K562 (cell line): ENCODE measurements around the gene NT5E. TPM values are rescaled to one million over a fixed set of nuclear protein-coding genes. Genes with fewer than 3 reads are reported as not detected.

Experiments
- ATAC-seq: fragments of 200-7000 bp; cut with Tn5 transposase; 3 replicates; pipeline ENCODE4 v1.9.1; 2020; ENCODE audit warnings: moderate library complexity
- BruUV-seq: library from RNA; stranded (reverse); fragments of 400-500 nt; replicated peaks from 2 replicates; lab custom pipeline; 2021; lab: Mats Ljungman, UMichigan
- CTCF ChIA-PET: fragments of 300-600 bp; formaldehyde crosslinking; extraction: SDS; loops from one replicate; lab custom pipeline; 2021; ENCODE audit warnings: low intra/inter-chr PET ratio; lab: Yijun Ruan, JAX
- POLR2A ChIA-PET: fragments of 300-600, 350-650 bp; sonication (Branson Sonifier 250); formaldehyde crosslinking; extraction: SDS; loops from one replicate; lab custom pipeline; 2021; ENCODE audit warnings: antibody characterized with exemption, inconsistent platforms; lab: Yijun Ruan, JAX
- DNase-seq, 4 experiments: peaks; one replicate each; pipeline versions ENCODE4 v3.0.0 to v3.0.0-alpha.2; 2011 to 2018; ENCODE audit warnings: low spot score in 3 of 4, mixed read lengths in 3 of 4; ENCODE audit errors: extremely low read depth in 1 of 4
- FAIRE-seq: peaks from 2 replicates; lab custom pipeline; 2011; peaks lifted over from hg19 to GRCh38; lab: Jason Lieb, UNC
- H2AFZ ChIP-seq: 2 replicates; pipeline ENCODE4 v1.6.0; 2011; ENCODE audit warnings: low read depth, low read length, control low read depth, inconsistent platforms
- H3K27ac ChIP-seq: fragments of 200-600 bp; 3 replicates; pipeline ENCODE4 v1.8.0; 2011; ENCODE audit warnings: low read depth, mild to moderate bottlenecking, control low read depth, inconsistent platforms, low read length, moderate library complexity, mixed read lengths; ENCODE audit errors: extremely low read depth
- H3K27me3 ChIP-seq, 2 experiments: fragments of 300-600 bp in 1 of 2; 2 replicates in 1 of 2; 3 replicates in 1 of 2; pipeline versions ENCODE4 v1.6.0 to v1.8.0; 2011; ENCODE audit warnings: inconsistent platforms in 2 of 2, low read length in 2 of 2, mild to moderate bottlenecking in 1 of 2, mixed read lengths in 1 of 2, moderate library complexity in 1 of 2; ENCODE audit not compliant: control insufficient read depth in 2 of 2, insufficient read depth in 2 of 2
- H3K36me3 ChIP-seq: fragments of 300-600 bp; 3 replicates; pipeline ENCODE4 v1.8.0; 2011; ENCODE audit warnings: mild to moderate bottlenecking, low read length, inconsistent platforms; ENCODE audit not compliant: control insufficient read depth, insufficient read depth
- H3K4me1 ChIP-seq, 2 experiments: fragments of 200-600 bp in 1 of 2; replicated peaks in 1 of 2; 2 replicates in 1 of 2; 3 replicates in 1 of 2; pipeline versions ENCODE4 v1.5.1 to v1.8.0; 2011; ENCODE audit warnings: inconsistent platforms in 2 of 2, low read length in 2 of 2, mild to moderate bottlenecking in 1 of 2, mixed read lengths in 1 of 2, moderate library complexity in 1 of 2; ENCODE audit not compliant: control insufficient read depth in 2 of 2, insufficient read depth in 2 of 2
- H3K4me2 ChIP-seq: 2 replicates; pipeline ENCODE4 v1.6.1; 2011; ENCODE audit warnings: low read length, control low read depth, inconsistent platforms, mixed read lengths; ENCODE audit not compliant: insufficient read depth
- H3K4me3 ChIP-seq: fragments of 200-600 bp; sonication (generic), shearing (Covaris generic); 2 replicates; pipeline ENCODE4 v1.5.1; 2016; ENCODE audit warnings: control low read depth, inconsistent platforms
- H3K79me2 ChIP-seq: fragments of 200-600 bp; 3 replicates; pipeline ENCODE4 v1.8.0; 2011; ENCODE audit warnings: low read length, inconsistent platforms; ENCODE audit not compliant: control insufficient read depth, insufficient read depth
- H3K9ac ChIP-seq, 2 experiments: 2 replicates each; pipeline versions ENCODE4 v1.6.0 to v1.6.1; 2011; ENCODE audit warnings: low read depth in 2 of 2, low read length in 2 of 2, control low read depth in 1 of 2, inconsistent platforms in 1 of 2, mild to moderate bottlenecking in 1 of 2, mixed read lengths in 1 of 2; ENCODE audit not compliant: insufficient read depth in 1 of 2
- H3K9me1 ChIP-seq: one replicate; pipeline ENCODE4 v1.6.0; 2011; ENCODE audit warnings: inconsistent platforms, mild to moderate bottlenecking, low read length, moderate library complexity; ENCODE audit not compliant: control insufficient read depth, insufficient read depth
- H3K9me3 ChIP-seq: replicated peaks from 2 replicates; pipeline ENCODE4 v1.5.1; 2011; ENCODE audit warnings: low read depth, low read length, inconsistent platforms; ENCODE audit not compliant: control insufficient read depth, insufficient read depth
- H4K20me1 ChIP-seq: replicated peaks from 2 replicates; pipeline ENCODE4 v1.6.1; 2011; ENCODE audit warnings: low read length, inconsistent platforms, mixed read lengths; ENCODE audit not compliant: control insufficient read depth, insufficient read depth
- BRD9 ChIP-seq: fragments of 450-650 bp; IDR thresholded peaks from 2 replicates; pipeline ENCODE4 v1.6.1; 2018; ENCODE audit warnings: low read depth; ENCODE audit not compliant: partially characterized antibody
- DIDO1 ChIP-seq: fragments of 450-650 bp; IDR thresholded peaks from 2 replicates; pipeline ENCODE4 v1.6.1; 2016; ENCODE audit warnings: low read depth, missing biosample characterization, missing genetic modification characterization
- FOXA3 ChIP-seq, 2 experiments: fragments of 450-650 bp in 1 of 2; sonication (generic) in 1 of 2; formaldehyde crosslinking; IDR thresholded peaks in 1 of 2; conservative IDR thresholded peaks in 1 of 2; 2 replicates each; pipeline versions ENCODE4 v1.4.0 to v1.8.0; 2020 to 2022; ENCODE audit warnings: mild to moderate bottlenecking in 2 of 2, missing genetic modification reagents in 1 of 2
- GABPA ChIP-seq: fragments of 200-800 bp; sonication (Bioruptor generic); conservative IDR thresholded peaks from 2 replicates; pipeline ENCODE4 v1.6.1; 2016; ENCODE audit warnings: low read depth, missing genetic modification characterization, missing compliant biosample characterization
- JUN ChIP-seq, 2 experiments: sonication (generic) in 1 of 2; formaldehyde crosslinking in 1 of 2; IDR thresholded peaks; 2 replicates each; pipeline versions ENCODE4 v1.6.1 to v1.8.0; 2012 to 2022; ENCODE audit warnings: borderline replicate concordance in 2 of 2, mild to moderate bottlenecking in 2 of 2, improper control_type of control experiment in 1 of 2, low read depth in 1 of 2, low read length in 1 of 2, missing genetic modification reagents in 1 of 2
- KAT7 ChIP-seq: sonication (generic); formaldehyde crosslinking; IDR thresholded peaks from 2 replicates; pipeline ENCODE4 v1.8.0; 2022; ENCODE audit warnings: missing genetic modification reagents, mild to moderate bottlenecking, borderline replicate concordance
- NR2F6 ChIP-seq: fragments of 450-650 bp; formaldehyde crosslinking; IDR thresholded peaks from 2 replicates; pipeline ENCODE4 v1.4.0; 2020; ENCODE audit warnings: mild to moderate bottlenecking
- TAF1 ChIP-seq: IDR thresholded peaks from 2 replicates; pipeline ENCODE4 v1.6.1; 2011; ENCODE audit warnings: mild to moderate bottlenecking, low read length, moderate library complexity; ENCODE audit not compliant: insufficient read depth, control insufficient read depth, severe bottlenecking; ENCODE audit errors: extremely low read depth
- ZKSCAN3 ChIP-seq: fragments of 250-450 bp; sonication (Bioruptor Pico); IDR thresholded peaks from 2 replicates; pipeline ENCODE4 v1.4.0; 2020
- ZNF175 ChIP-seq: fragments of 200-800 bp; sonication (Bioruptor generic); IDR thresholded peaks from 2 replicates; pipeline ENCODE4 v1.6.1; 2016; ENCODE audit warnings: low read depth, mild to moderate bottlenecking, missing genetic modification characterization, missing compliant biosample characterization
- ZNF75A ChIP-seq: fragments of 450-650 bp; formaldehyde crosslinking; IDR thresholded peaks from 2 replicates; pipeline ENCODE4 v1.4.0; 2020; ENCODE audit warnings: mild to moderate bottlenecking
- ZNF778 ChIP-seq: fragments of 450-650 bp; formaldehyde crosslinking; IDR thresholded peaks from 2 replicates; pipeline ENCODE4 v1.4.0; 2020; ENCODE audit warnings: mild to moderate bottlenecking, moderate library complexity
- WGBS: fragments of 100-300 bp; shearing (Covaris generic); methylation state at CpG from one replicate; pipeline ENCODE4 v1.1.6; 2016; ENCODE audit warnings: low coverage, mixed read lengths; ENCODE audit not compliant: insufficient coverage; ENCODE audit errors: missing lambda C conversion rate; 5-methylcytosine and 5-hydroxymethylcytosine counted together
- in situ Hi-C: fragments of 300-500 bp; cut with MboI; formaldehyde crosslinking; loops from 4 replicates; pipeline ENCODE4 v1.15.0; 2018; ENCODE audit warnings: inconsistent platforms, mixed read lengths
- intact Hi-C: fragments of 100-400 bp; cut with micrococcal nuclease; formaldehyde crosslinking; loops from 2 replicates; pipeline ENCODE4 v1.14.2; 2022
- polyA plus RNA-seq, 8 experiments: library from polyadenylated mRNA; depleted of rRNA in 4 of 8; stranded (reverse) in 5 of 8; unstranded in 3 of 8; fragments of >200 nt; fragmentation: Nextera tagmentation in 2 of 8; fragmentation: Illumina TruSeq in 1 of 8; extraction: Ambion mirVana in 2 of 8; extraction: Trizol in 1 of 8; gene quantifications; 2 replicates each; pipeline versions ENCODE4 v1.2.1 to v1.2.3, GENCODE V29; 2011 to 2014; ENCODE audit warnings: inconsistent platforms in 1 of 8, missing spikeins in 1 of 8
- total RNA-seq, 7 experiments: library from RNA; depleted of rRNA in 6 of 7; stranded (reverse); fragments of >200 nt in 6 of 7; fragmentation: Illumina TruSeq in 2 of 7; extraction: Trizol in 2 of 7; gene quantifications; 2 replicates each; pipeline versions ENCODE4 v1.2.1 to v1.2.3, GENCODE V29; 2011 to 2021; ENCODE audit warnings: low replicate concordance in 1 of 7
- TF ChIP-seq, protein P1 (sequence below): IDR thresholded peaks from 2 replicates; pipeline ENCODE4 v1.6.1; 2011; ENCODE audit not compliant: insufficient read length; ENCODE audit errors: extremely low read depth

NT5E gene
- total and polyA plus RNA-seq, 9 of the 15 experiments (the other 6 are each of a cell fraction or from before 2014, with no cell fraction given) = 0.01 to 0.13 TPM; not detected in 7

- no peaks in the 10 kb centered on the region for H3K36me3 ChIP-seq
- no peaks in the 10 kb centered on the region for H3K27me3 ChIP-seq
- 3% methylated on average over 5 of the region's 5 CpGs for WGBS
- H3K4me2 ChIP-seq = no peak overlapping the region
- no peaks in the 10 kb centered on the region for H4K20me1 ChIP-seq
- no peaks in the 10 kb centered on the region for H3K79me2 ChIP-seq
- FAIRE-seq (no peak), ATAC-seq (no peak), DNase-seq (no peak)
- no TSS peak for BruUV-seq
- POLR2A ChIA-PET = no interaction called here
- H3K9ac ChIP-seq = no peak overlapping the region
- no peaks in the 10 kb centered on the region for H3K9me1 ChIP-seq
- H3K9me3 ChIP-seq = no peaks in the 10 kb centered on the region
- no peaks in the 10 kb centered on the region for H3K4me1 ChIP-seq
- TF ChIP-seq BRD9 (no peak), ZKSCAN3 (CRISPR knock-in tag) (no peak), GABPA (tag) (no peak), ZNF175 (no peak), JUN (IDR thresholded peaks at IDR 0.05; ENCODE audit: borderline replicate concordance, low read depth, low read length) (no peak), JUN (CRISPR knock-in tag; IDR thresholded peaks at IDR 0.05; ENCODE audit: borderline replicate concordance) (no peak), TAF1 (no peak), ZNF75A (CRISPR knock-in tag) (no peak), KAT7 (CRISPR knock-in tag) (no peak), DIDO1 (tag) (no peak), FOXA3 (CRISPR knock-in tag; conservative IDR thresholded peaks at IDR 0.05 in 1 of 2, IDR thresholded peaks at IDR 0.05 in 1 of 2) (no peak), NR2F6 (no peak), ZNF778 (CRISPR knock-in tag) (no peak)
- TF ChIP-seq, protein P1, sequence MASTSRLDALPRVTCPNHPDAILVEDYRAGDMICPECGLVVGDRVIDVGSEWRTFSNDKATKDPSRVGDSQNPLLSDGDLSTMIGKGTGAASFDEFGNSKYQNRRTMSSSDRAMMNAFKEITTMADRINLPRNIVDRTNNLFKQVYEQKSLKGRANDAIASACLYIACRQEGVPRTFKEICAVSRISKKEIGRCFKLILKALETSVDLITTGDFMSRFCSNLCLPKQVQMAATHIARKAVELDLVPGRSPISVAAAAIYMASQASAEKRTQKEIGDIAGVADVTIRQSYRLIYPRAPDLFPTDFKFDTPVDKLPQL = no peak
- CTCF ChIA-PET = no interaction called here
- in situ Hi-C loops = no loop called here
- intact Hi-C loops = no loop called here
- H3K27ac ChIP-seq = no peak overlapping the region
- H2AFZ ChIP-seq = no peak overlapping the region
- no peak overlapping the region for H3K4me3 ChIP-seq
These were observed 12.9 kb upstream of the NT5E start for GRCh38 chr6:85436939-85437495.
